Stomach smooth muscle (tissue), 2 donors: ENCODE data around the gene CNMD.
"Not testable (repeated sequence)": the region's sequence is repeated elsewhere in the genome, so short reads cannot be mapped to it uniquely, and the experiment has no call there.

ENCODE experiments used
- H3K27ac ChIP-seq: one replicate; pipeline ENCODE4 v1.7.0; 2013; ENCODE audit warnings: mild to moderate bottlenecking, low read length, inconsistent platforms
- H3K27me3 ChIP-seq, 2 donors: one replicate each; pipeline ENCODE4 v1.7.0; 2013; ENCODE audit warnings: low read length in 2 of 2; ENCODE audit not compliant: insufficient read depth in 2 of 2, control insufficient read depth in 1 of 2
- H3K36me3 ChIP-seq, 2 donors: one replicate each; pipeline ENCODE4 v1.7.0; 2013; ENCODE audit warnings: low read length in 2 of 2; ENCODE audit not compliant: control insufficient read depth in 2 of 2, insufficient read depth in 2 of 2
- H3K4me1 ChIP-seq: one replicate; pipeline ENCODE4 v1.7.0; 2013; ENCODE audit warnings: low read length; ENCODE audit not compliant: control insufficient read depth, insufficient read depth
- H3K4me3 ChIP-seq, 2 donors: one replicate each; pipeline ENCODE4 v1.7.0; 2013; ENCODE audit warnings: low read length in 2 of 2
- H3K9ac ChIP-seq, 2 donors: one replicate each; pipeline ENCODE4 v1.7.0; 2013; ENCODE audit warnings: low read length in 2 of 2, mild to moderate bottlenecking in 1 of 2
- H3K9me3 ChIP-seq, 2 donors: one replicate each; pipeline ENCODE4 v1.7.0; 2013; ENCODE audit warnings: low read length in 2 of 2; ENCODE audit not compliant: control insufficient read depth in 2 of 2
- donor health status: healthy.
- donor health status: Pancreatic carcinoma.

Gene CNMD

GRCh38 chr13:52721356-52721755, 18.3 kb downstream of the CNMD start:
- H3K9me3 ChIP-seq, H3K27me3 ChIP-seq: not testable (repeated sequence)

GRCh38 chr13:52720904-52721303, 18.7 kb downstream of the CNMD start:
- not testable (repeated sequence) for H3K27ac ChIP-seq, H3K9me3 ChIP-seq, H3K36me3 ChIP-seq, H3K4me3 ChIP-seq, H3K9ac ChIP-seq, H3K4me1 ChIP-seq, H3K27me3 ChIP-seq

More at GRCh38 chr13:52721356-52721755, 18.3 kb downstream of the CNMD start:
- not testable (repeated sequence) for H3K36me3 ChIP-seq, H3K27ac ChIP-seq, H3K4me1 ChIP-seq, H3K4me3 ChIP-seq, H3K9ac ChIP-seq

GRCh38 chr13:52713894-52714293, 25.7 kb downstream of the CNMD start:
- no peak overlapping the region for H3K9ac ChIP-seq
- H3K27ac ChIP-seq: no peak overlapping the region
- H3K9me3 ChIP-seq: no peaks in the 10 kb centered on the region
- no peaks in the 10 kb centered on the region for H3K4me1 ChIP-seq
- H3K27me3 ChIP-seq: no peaks in the 10 kb centered on the region
- no peak overlapping the region for H3K4me3 ChIP-seq
- no peaks in the 10 kb centered on the region for H3K36me3 ChIP-seq

- H3K4me1 ChIP-seq: no peaks in the 10 kb centered on the region
- no peak overlapping the region for H3K4me3 ChIP-seq
- H3K27ac ChIP-seq: no peak overlapping the region
- H3K9me3 ChIP-seq: no peaks in the 10 kb centered on the region
- no peak overlapping the region for H3K9ac ChIP-seq
- H3K36me3 ChIP-seq: no peaks in the 10 kb centered on the region
- no peaks in the 10 kb centered on the region for H3K27me3 ChIP-seq
Observed at GRCh38 chr13:52712385-52712784, 27.2 kb downstream of the CNMD start.

GRCh38 chr13:52711286-52711685, 28.3 kb downstream of the CNMD start:
- H3K4me1 ChIP-seq: no peaks in the 10 kb centered on the region
- no peak overlapping the region for H3K9ac ChIP-seq
- H3K9me3 ChIP-seq: no peaks in the 10 kb centered on the region
- no peaks in the 10 kb centered on the region for H3K36me3 ChIP-seq
- no peak overlapping the region for H3K27ac ChIP-seq
- H3K27me3 ChIP-seq: no peaks in the 10 kb centered on the region
- H3K4me3 ChIP-seq: no peak overlapping the region

GRCh38 chr13:52708266-52708665, 31.4 kb downstream of the CNMD start:
- not testable (repeated sequence) for H3K27me3 ChIP-seq, H3K9ac ChIP-seq, H3K4me1 ChIP-seq, H3K4me3 ChIP-seq, H3K9me3 ChIP-seq, H3K36me3 ChIP-seq, H3K27ac ChIP-seq

GRCh38 chr13:52707375-52707774, 32.2 kb downstream of the CNMD start:
- Histone ChIP-seq H3K4me1 (no peaks in the 10 kb centered on the region), H3K9me3 (no peaks in the 10 kb centered on the region), H3K36me3 (no peaks in the 10 kb centered on the region), H3K9ac (no peak overlapping the region), H3K27ac (no peak overlapping the region), H3K27me3 (no peaks in the 10 kb centered on the region), H3K4me3 (no peak overlapping the region)

GRCh38 chr13:52706081-52706480, 33.5 kb downstream of the CNMD start:
- no peak overlapping the region for H3K4me3 ChIP-seq
- H3K36me3 ChIP-seq: no peaks in the 10 kb centered on the region
- no peaks in the 10 kb centered on the region for H3K4me1 ChIP-seq
- H3K9ac ChIP-seq: no peak overlapping the region
- H3K27me3 ChIP-seq: no peaks in the 10 kb centered on the region
- no peaks in the 10 kb centered on the region for H3K9me3 ChIP-seq
- no peak overlapping the region for H3K27ac ChIP-seq

- Histone ChIP-seq H3K9ac (no peak overlapping the region), H3K27ac (no peak overlapping the region), H3K9me3 (no peaks in the 10 kb centered on the region), H3K4me3 (no peak overlapping the region), H3K36me3 (no peaks in the 10 kb centered on the region), H3K27me3 (no peaks in the 10 kb centered on the region), H3K4me1 (no peaks in the 10 kb centered on the region)
Observed at GRCh38 chr13:52703482-52703881, 36.1 kb downstream of the CNMD start.

GRCh38 chr13:52701728-52702465, 37.7 kb downstream of the CNMD start:
- no peak overlapping the region for H3K27ac ChIP-seq
- H3K36me3 ChIP-seq: peaks cover 0 to 3% of the 10 kb centered on the region in 2 donors
- H3K9me3 ChIP-seq: no peaks in the 10 kb centered on the region
- H3K27me3 ChIP-seq: no peaks in the 10 kb centered on the region
- H3K4me3 ChIP-seq: no peak overlapping the region
- no peaks in the 10 kb centered on the region for H3K4me1 ChIP-seq
- no peak overlapping the region for H3K9ac ChIP-seq

GRCh38 chr13:52696566-52696965, 43.1 kb downstream of the CNMD start:
- no peak overlapping the region for H3K9ac ChIP-seq
- no peak overlapping the region for H3K27ac ChIP-seq
- H3K4me3 ChIP-seq: no peak overlapping the region
- no peaks in the 10 kb centered on the region for H3K4me1 ChIP-seq
- H3K36me3 ChIP-seq: peaks cover 3 to 4% of the 10 kb centered on the region in 2 donors
- H3K9me3 ChIP-seq: no peaks in the 10 kb centered on the region
- no peaks in the 10 kb centered on the region for H3K27me3 ChIP-seq
